Prostate gland (tissue), 2 donors: Measurements from ENCODE around the gene CD59. TPM values are rescaled to one million over a fixed set of nuclear protein-coding genes. Genes with fewer than 3 reads are reported as not detected.

Source experiments
- DNase-seq: peaks from one replicate; pipeline ENCODE4 v3.0.0-alpha.2; 2019; ENCODE audit warnings: low spot score
- H3K27ac ChIP-seq, 2 donors: fragments of 200-600 bp; sonication (generic); 2 replicates each; pipeline ENCODE4 v1.5.1; 2017 to 2019
- H3K27me3 ChIP-seq: fragments of 200-600 bp; sonication (generic); replicated peaks from 2 replicates; pipeline ENCODE4 v1.5.1; 2019; ENCODE audit not compliant: insufficient read depth
- H3K36me3 ChIP-seq, 2 donors: fragments of 200-600 bp; sonication (generic); 1 replicate in 1 of 2; 2 replicates in 1 of 2; pipeline versions ENCODE4 v1.5.1 to v1.8.1; 2017 to 2019
- H3K4me1 ChIP-seq: fragments of 200-600 bp; sonication (generic); replicated peaks from 2 replicates; pipeline ENCODE4 v1.5.1; 2019
- H3K4me3 ChIP-seq, 2 donors: fragments of 200-600 bp; sonication (generic); 2 replicates each; pipeline ENCODE4 v1.5.1; 2017 to 2019
- H3K9me3 ChIP-seq: fragments of 200-600 bp; sonication (generic); 2 replicates; pipeline ENCODE4 v1.5.1; 2017
- POLR2A ChIP-seq: fragments of 450-650 bp; IDR thresholded peaks from one replicate; pipeline ENCODE4 v1.6.1; 2016; ENCODE audit warnings: antibody characterized with exemption, mild to moderate bottlenecking
- POLR2AphosphoS5 ChIP-seq: sonication (generic); formaldehyde crosslinking; IDR thresholded peaks from one replicate; pipeline ENCODE4 v1.6.1; 2017; ENCODE audit warnings: antibody characterized with exemption
- WGBS: methylation state at CpG from one replicate; pipeline ENCODE4 v1.1.5; 2018; 5-methylcytosine and 5-hydroxymethylcytosine counted together
- intact Hi-C: fragments of 100-400 bp; cut with DNase I; formaldehyde crosslinking; loops from one replicate; pipeline ENCODE4 v1.14.2; 2022
- total RNA-seq, 2 donors: library from RNA; depleted of rRNA; stranded (reverse); fragments of >200 nt; gene quantifications; one replicate each; pipeline ENCODE4 v1.1.0, GENCODE V29; 2016
- TF ChIP-seq, protein P1 (sequence below), 4 experiments: fragments of 200-600 bp in 2 of 4; fragments of 450-650 bp in 2 of 4; sonication (generic) in 2 of 4; IDR thresholded peaks; 1 replicate in 3 of 4; 2 replicates in 1 of 4; pipeline ENCODE4 v1.5.1; 2016 to 2019; ENCODE audit warnings: antibody characterized with exemption in 4 of 4, mild to moderate bottlenecking in 2 of 4, moderate library complexity in 2 of 4

CD59 gene
- total RNA-seq, 2 donors from 2014 or later, result 205 to 274 TPM

DNA sequence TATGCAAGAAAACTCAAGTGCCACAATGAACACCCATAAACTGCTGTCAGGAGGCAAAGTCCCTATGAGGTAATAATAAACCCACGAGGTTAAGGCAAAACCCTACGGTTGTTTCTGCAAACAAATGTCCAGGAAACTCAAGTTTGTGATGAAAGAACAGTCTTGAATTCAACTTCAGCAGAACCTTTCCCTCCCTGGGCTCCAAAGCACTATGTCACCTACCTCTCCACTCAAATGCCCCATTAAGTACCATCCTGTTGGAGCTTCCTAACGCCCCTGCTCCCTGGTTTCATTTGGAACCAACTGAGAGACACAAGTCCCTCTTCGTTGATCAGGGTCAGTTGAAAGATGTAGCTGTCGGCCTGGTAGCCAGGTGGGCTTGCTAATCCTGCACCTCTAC lies 33.0 kb downstream of the CD59 start:
- no peak for TF ChIP-seq POLR2A
- TF ChIP-seq POLR2AphosphoS5, result no peak
- TF ChIP-seq, protein P1, sequence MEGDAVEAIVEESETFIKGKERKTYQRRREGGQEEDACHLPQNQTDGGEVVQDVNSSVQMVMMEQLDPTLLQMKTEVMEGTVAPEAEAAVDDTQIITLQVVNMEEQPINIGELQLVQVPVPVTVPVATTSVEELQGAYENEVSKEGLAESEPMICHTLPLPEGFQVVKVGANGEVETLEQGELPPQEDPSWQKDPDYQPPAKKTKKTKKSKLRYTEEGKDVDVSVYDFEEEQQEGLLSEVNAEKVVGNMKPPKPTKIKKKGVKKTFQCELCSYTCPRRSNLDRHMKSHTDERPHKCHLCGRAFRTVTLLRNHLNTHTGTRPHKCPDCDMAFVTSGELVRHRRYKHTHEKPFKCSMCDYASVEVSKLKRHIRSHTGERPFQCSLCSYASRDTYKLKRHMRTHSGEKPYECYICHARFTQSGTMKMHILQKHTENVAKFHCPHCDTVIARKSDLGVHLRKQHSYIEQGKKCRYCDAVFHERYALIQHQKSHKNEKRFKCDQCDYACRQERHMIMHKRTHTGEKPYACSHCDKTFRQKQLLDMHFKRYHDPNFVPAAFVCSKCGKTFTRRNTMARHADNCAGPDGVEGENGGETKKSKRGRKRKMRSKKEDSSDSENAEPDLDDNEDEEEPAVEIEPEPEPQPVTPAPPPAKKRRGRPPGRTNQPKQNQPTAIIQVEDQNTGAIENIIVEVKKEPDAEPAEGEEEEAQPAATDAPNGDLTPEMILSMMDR (IDR thresholded peaks at IDR 0.05), result no peak
- no peak for DNase-seq
- Histone ChIP-seq H3K9me3 (no peaks in the 10 kb centered on the region), H3K27ac (no peak overlapping the region), H3K27me3 (no peaks in the 10 kb centered on the region), H3K36me3 (no peaks in the 10 kb centered on the region), H3K4me3 (no peak overlapping the region), H3K4me1 (peaks cover 6% of the 10 kb centered on the region)
- intact Hi-C loops, result no loop called here
- 67% methylated on average over 5 of the region's 5 CpGs for WGBS

DNA sequence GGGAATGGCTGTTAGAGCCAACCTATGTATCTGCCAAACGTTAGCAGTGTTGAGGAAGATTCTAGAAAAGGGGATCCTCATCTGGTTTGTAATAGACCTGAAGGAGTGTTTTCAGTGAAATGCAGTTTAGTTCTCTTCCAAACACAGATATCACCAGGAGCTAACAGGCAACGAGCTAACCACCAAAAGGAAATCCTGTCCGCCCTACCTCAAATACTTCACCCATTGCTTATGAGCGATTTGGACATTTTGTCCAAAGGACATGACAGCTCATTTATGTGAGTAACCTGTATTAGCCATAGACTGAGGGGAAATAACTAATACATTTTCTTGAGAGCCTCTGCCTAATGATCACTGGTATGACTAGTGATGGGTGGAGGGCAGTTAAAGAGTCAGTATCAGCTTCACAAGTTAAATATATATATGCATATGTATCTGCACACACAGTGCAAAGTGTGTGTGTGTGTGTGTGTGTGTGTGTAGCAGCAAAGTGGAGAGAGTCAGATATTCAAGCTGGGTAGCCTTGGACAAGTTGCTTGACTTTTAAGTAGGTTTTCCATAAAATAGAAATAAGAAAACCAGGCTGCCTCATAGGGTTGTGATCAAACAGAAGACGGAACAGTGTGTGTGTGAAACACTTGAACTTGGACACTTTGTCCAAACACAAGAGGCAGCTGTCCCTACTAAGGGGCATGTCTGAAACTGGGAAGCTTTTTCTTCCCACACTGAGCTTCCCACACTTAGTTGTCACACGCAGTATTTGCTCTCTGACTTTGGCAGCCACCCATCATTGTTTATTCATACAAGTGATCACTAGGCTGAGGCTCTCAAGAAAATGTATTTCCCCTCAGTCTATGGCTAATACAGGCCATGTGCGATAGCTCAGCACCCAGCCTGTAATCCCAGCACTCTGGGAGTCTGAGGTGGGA lies 34.7 kb downstream of the CD59 start:
- H3K27ac ChIP-seq, result peak overlapping the region; percentile 43 to 65
- 16% methylated on average over 7 of the region's 7 CpGs for WGBS
- TF ChIP-seq POLR2A (peak; percentile 32), POLR2AphosphoS5 (peak; percentile 29)
- TF ChIP-seq, protein P1 (IDR thresholded peaks at IDR 0.05), result no peak
- H3K4me1 ChIP-seq, result peaks cover 6% of the 10 kb centered on the region
- H3K27me3 ChIP-seq, result no peaks in the 10 kb centered on the region
- intact Hi-C loops, result no loop called here
- no peaks in the 10 kb centered on the region for H3K9me3 ChIP-seq
- DNase-seq, result no peak
- no peaks in the 10 kb centered on the region for H3K36me3 ChIP-seq
- peak overlapping the region; percentile 41 to 43 for H3K4me3 ChIP-seq

DNA sequence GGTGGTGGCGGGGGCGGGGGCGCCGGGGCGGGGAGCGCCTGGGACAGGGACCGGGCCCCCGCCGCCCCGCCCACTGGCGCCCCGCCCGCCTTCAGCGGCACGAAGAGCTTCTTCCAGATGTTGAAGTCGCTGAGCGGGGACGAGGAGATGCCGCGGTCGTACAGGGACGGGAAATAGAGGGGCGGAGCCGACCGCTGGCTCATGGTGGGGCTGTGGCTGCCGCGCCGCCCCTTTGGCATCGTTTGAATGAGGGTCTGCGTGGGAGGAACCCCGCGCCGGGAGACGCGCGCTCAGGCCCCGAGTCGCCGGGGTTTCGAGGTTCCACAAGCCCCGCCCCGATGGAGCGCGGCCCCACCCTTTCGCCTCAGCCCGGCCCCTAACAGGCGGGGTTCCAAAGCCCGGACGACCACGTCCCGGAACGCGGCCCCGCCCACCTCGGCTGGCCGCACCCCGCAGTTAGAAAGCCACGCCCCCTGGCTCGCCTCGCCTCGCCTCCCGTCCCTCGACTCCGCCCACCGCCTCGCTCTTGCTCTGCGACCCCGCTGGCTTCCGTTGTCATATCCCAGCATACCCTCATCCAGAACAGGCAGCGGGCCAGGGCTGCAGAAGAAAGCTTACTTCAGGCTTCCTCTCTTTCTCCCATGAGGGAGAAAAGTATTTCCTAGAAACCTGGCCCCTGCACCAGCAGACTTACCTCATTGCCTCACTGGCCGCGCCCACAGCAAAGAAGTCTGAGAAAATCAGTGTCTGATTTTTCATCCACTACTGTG lies 35.5 kb downstream of the CD59 start, which contains the start of gene C11orf91:
Gene C11orf91 (minus strand): TSS at position 325 of the 770 bp plus-strand sequence. CDS start 86 bp downstream, at position 239.
- H3K27ac ChIP-seq, result peak within 1 kb of the TSS; percentile 43 to 65
- TF ChIP-seq POLR2A (peak; percentile 60), POLR2AphosphoS5 (peak; percentile 72)
- TF ChIP-seq, protein P1 (IDR thresholded peaks at IDR 0.05), result peak in 1 of 4 experiments; percentile 7
- H3K4me1 ChIP-seq, result peaks cover 6% of the 10 kb centered on the region
- H3K9me3 ChIP-seq, result no peaks in the 10 kb centered on the region
- WGBS, result under 1% methylated on average over 61 of the region's 72 CpGs
- no peaks in the 10 kb centered on the region for H3K27me3 ChIP-seq
- H3K36me3 ChIP-seq, result no peaks in the 10 kb centered on the region
- DNase-seq, result peak; percentile 93
- peak within 1 kb of the TSS; percentile 41 to 43 for H3K4me3 ChIP-seq
- intact Hi-C loops, result no loop called here

DNA sequence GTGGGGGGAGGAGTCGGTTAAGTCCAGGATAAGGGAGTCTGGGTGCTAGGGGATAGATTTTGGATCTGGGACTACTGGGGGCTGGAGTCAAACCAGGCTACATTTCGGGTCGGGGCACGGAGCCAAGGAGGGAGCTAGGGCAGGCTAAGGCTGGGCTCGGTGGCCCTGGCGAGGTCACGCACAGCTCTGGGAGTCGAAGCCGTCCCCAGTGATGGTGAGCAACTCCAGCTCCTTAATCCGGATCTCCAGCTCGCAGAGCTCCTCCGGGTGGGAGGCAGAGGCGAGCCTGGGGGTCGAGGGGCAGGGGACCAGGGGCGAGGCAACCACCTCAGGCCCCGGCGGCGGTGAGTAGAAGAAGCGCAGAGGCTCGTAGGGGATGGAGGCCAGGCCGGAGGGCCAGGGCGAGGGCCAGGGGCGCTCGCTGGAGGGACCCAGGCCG lies 36.1 kb downstream of the CD59 start:
- intact Hi-C loops, result no loop called here
- Histone ChIP-seq H3K9me3 (no peaks in the 10 kb centered on the region), H3K27me3 (no peaks in the 10 kb centered on the region), H3K27ac (peak overlapping the region; percentile 43 to 65), H3K4me1 (peaks cover 6% of the 10 kb centered on the region), H3K4me3 (peak overlapping the region; percentile 41 to 43), H3K36me3 (no peaks in the 10 kb centered on the region)
- DNase-seq, result no peak
- WGBS, result 50% methylated on average over 16 of the region's 25 CpGs
- TF ChIP-seq, protein P1 (IDR thresholded peaks at IDR 0.05), result no peak
- TF ChIP-seq POLR2AphosphoS5 (no peak), POLR2A (no peak)
